Activated B cell treated with CpG ODN at 0.5 μM for 24 hours (primary cell): ENCODE data around the gene MLLT1. TPM values are rescaled to one million over a fixed set of nuclear protein-coding genes. Genes with fewer than 3 reads are reported as not detected.

Experiments
- ATAC-seq: fragments of 200-7000 bp; cut with Tn5 transposase; one replicate; pipeline ENCODE4 v1.10.0; 2021; ENCODE audit warnings: low read depth, mild to moderate bottlenecking, moderate library complexity
- CTCF ChIA-PET: fragments of 350-600 bp; sonication (Branson Sonifier 250); formaldehyde crosslinking; loops from one replicate; lab custom pipeline; 2021; ENCODE audit warnings: antibody characterized with exemption; lab: Charles Lee
- POLR2A ChIA-PET: fragments of 350-600 bp; sonication (Branson Sonifier 250); formaldehyde crosslinking; loops from one replicate; lab custom pipeline; 2021; ENCODE audit warnings: antibody characterized with exemption; lab: Charles Lee
- DNase-seq: peaks from one replicate; pipeline ENCODE4 v3.0.0; 2022
- H3K27ac Mint-ChIP-seq: one replicate; pipeline ENCODE4 v1.8.0; 2020; ENCODE audit warnings: mixed read lengths
- H3K27me3 Mint-ChIP-seq: one replicate; pipeline ENCODE4 v1.8.0; 2021; ENCODE audit warnings: mixed read lengths
- H3K36me3 Mint-ChIP-seq: one replicate; pipeline ENCODE4 v1.8.0; 2021; ENCODE audit warnings: low read depth, mixed read lengths
- H3K4me1 Mint-ChIP-seq: one replicate; pipeline ENCODE4 v1.8.0; 2021; ENCODE audit warnings: mixed read lengths
- H3K4me3 Mint-ChIP-seq: one replicate; pipeline ENCODE4 v1.8.0; 2020; ENCODE audit warnings: mild to moderate bottlenecking, mixed read lengths
- H3K9me3 Mint-ChIP-seq: one replicate; pipeline ENCODE4 v1.8.0; 2020; ENCODE audit warnings: mixed read lengths
- intact Hi-C: fragments of 100-400 bp; cut with micrococcal nuclease; formaldehyde crosslinking; loops from one replicate; pipeline ENCODE4 v1.15.1; 2024
- total RNA-seq: library from RNA; stranded (reverse); gene quantifications from 2 replicates; pipeline ENCODE4 v1.2.3, GENCODE V29; 2022
- TF ChIP-seq, protein P1 (sequence below): fragments of 200-600 bp; IDR thresholded peaks from one replicate; pipeline ENCODE4 v1.8.0; 2022; ENCODE audit warnings: antibody characterized with exemption, mild to moderate bottlenecking

The MLLT1 gene
- total RNA-seq, 1 donor from 2014 or later = 41.3 TPM

DNA sequence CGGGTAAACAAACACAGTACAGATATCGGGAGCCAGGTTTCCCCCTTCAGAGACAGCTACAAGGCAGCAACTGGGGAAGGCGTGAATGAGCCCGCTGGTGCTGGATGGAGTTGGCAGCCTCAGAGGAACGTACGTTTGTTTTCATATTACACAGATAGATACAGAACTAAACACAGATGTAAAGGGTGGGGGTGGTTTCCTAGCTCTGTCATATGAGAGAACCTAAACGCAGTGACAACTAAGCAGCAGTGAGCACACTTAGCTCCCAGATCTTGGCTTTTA is 32.8 kb downstream of the MLLT1 start:
- Mint-ChIP-seq H3K4me1 (peaks cover 60% of the 10 kb centered on the region), H3K27ac (no peak overlapping the region), H3K9me3 (peaks cover 5% of the 10 kb centered on the region), H3K36me3 (peaks cover 12% of the 10 kb centered on the region), H3K4me3 (no peak overlapping the region), H3K27me3 (no peaks in the 10 kb centered on the region)
- intact Hi-C loops = no loop called here
- POLR2A ChIA-PET = no interaction called here
- TF ChIP-seq, protein P1, sequence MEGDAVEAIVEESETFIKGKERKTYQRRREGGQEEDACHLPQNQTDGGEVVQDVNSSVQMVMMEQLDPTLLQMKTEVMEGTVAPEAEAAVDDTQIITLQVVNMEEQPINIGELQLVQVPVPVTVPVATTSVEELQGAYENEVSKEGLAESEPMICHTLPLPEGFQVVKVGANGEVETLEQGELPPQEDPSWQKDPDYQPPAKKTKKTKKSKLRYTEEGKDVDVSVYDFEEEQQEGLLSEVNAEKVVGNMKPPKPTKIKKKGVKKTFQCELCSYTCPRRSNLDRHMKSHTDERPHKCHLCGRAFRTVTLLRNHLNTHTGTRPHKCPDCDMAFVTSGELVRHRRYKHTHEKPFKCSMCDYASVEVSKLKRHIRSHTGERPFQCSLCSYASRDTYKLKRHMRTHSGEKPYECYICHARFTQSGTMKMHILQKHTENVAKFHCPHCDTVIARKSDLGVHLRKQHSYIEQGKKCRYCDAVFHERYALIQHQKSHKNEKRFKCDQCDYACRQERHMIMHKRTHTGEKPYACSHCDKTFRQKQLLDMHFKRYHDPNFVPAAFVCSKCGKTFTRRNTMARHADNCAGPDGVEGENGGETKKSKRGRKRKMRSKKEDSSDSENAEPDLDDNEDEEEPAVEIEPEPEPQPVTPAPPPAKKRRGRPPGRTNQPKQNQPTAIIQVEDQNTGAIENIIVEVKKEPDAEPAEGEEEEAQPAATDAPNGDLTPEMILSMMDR = no peak
- CTCF ChIA-PET = no interaction called here
- ATAC-seq = no peak
- DNase-seq = no peak

- ATAC-seq (no peak), DNase-seq (no peak)
- Mint-ChIP-seq H3K4me3 (no peak overlapping the region), H3K27ac (no peak overlapping the region), H3K27me3 (no peaks in the 10 kb centered on the region), H3K4me1 (peaks cover 59% of the 10 kb centered on the region), H3K36me3 (peaks cover 12% of the 10 kb centered on the region), H3K9me3 (peaks cover 5% of the 10 kb centered on the region)
- ChIA-PET CTCF (no interaction called here), POLR2A (no interaction called here)
- intact Hi-C loops = no loop called here
- TF ChIP-seq, protein P1 = no peak
These were observed 33.4 kb downstream of the MLLT1 start for GRCh38 chr19:6246174-6247006.

DNA sequence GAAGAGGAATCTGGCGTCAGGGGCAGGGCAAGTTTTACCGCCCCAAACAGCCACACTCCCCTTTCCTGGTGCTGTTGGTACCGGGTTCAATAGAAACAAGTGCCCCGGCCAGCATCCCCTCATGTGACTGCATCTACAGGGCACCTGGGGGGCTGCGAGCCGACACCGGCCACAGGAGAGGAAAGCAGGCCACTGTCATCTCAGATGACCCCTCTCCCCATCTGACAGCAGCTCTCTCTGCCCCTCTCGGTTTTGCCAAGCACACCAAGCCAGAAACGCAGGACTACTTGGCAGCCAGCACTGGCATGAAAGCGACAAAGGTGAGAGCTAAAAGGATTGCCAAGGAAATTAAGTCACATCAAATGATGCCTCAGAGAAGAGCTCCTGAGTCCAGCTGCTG is 37.1 kb downstream of the MLLT1 start:
- Mint-ChIP-seq H3K27me3 (no peaks in the 10 kb centered on the region), H3K4me1 (peaks cover 41% of the 10 kb centered on the region), H3K4me3 (no peak overlapping the region), H3K36me3 (peaks cover 6% of the 10 kb centered on the region), H3K27ac (no peak overlapping the region), H3K9me3 (peaks cover 5% of the 10 kb centered on the region)
- DNase-seq (no peak), ATAC-seq (no peak)
- intact Hi-C loops = loop anchor here (5.0 kb wide), 1 partner anchor 35 kb away; the partner anchor contains the start of gene MLLT1
- POLR2A ChIA-PET = no interaction called here
- TF ChIP-seq, protein P1 = no peak
- CTCF ChIA-PET = no interaction called here

- POLR2A ChIA-PET = no interaction called here
- no peaks in the 10 kb centered on the region for H3K36me3 Mint-ChIP-seq
- TF ChIP-seq, protein P1 = no peak
- no peak overlapping the region for H3K27ac Mint-ChIP-seq
- CTCF ChIA-PET = no interaction called here
- ATAC-seq (no peak), DNase-seq (no peak)
- H3K27me3 Mint-ChIP-seq = no peaks in the 10 kb centered on the region
- H3K4me3 Mint-ChIP-seq = no peak overlapping the region
- H3K4me1 Mint-ChIP-seq = peaks cover 34% of the 10 kb centered on the region
- intact Hi-C loops = loop anchor here (5.0 kb wide), 1 partner anchor 35 kb away; the partner anchor contains the start of gene MLLT1
- H3K9me3 Mint-ChIP-seq = peaks cover 3% of the 10 kb centered on the region
These were observed 37.9 kb downstream of the MLLT1 start for GRCh38 chr19:6241680-6242377.

DNA sequence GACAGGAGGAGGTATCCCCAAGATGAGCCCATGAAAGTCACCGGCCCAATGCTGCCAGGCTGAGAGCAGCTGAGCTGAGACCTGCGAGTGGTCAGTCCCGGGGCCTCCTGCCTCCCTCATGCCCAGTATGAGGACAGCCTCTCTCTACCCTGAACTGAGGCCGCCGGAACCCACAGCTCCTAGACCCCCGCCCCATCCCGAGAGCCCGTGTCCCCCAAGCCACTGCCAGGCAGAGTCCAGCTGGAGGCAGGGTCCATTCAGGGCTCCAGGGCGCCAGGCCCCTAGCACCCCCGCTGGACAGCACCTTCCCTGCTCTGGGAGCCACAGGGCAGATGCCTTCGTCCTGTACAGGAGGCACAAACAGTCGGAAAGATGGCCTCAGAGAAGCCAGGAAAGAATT is 38.7 kb downstream of the MLLT1 start:
- Mint-ChIP-seq H3K4me1 (peaks cover 27% of the 10 kb centered on the region), H3K27ac (no peak overlapping the region), H3K4me3 (no peak overlapping the region), H3K27me3 (no peaks in the 10 kb centered on the region), H3K36me3 (no peaks in the 10 kb centered on the region), H3K9me3 (no peaks in the 10 kb centered on the region)
- ChIA-PET POLR2A (no interaction called here), CTCF (no interaction called here)
- no peak for DNase-seq
- intact Hi-C loops = loop anchor here (5.0 kb wide), 1 partner anchor 36 kb away; the partner anchor contains the start of gene MLLT1
- TF ChIP-seq, protein P1 = no peak
- ATAC-seq = no peak
